A549 treated with dexamethasone at 1 μM for 4 hours (cell line): ENCODE results near the gene STX7. TPM values are rescaled to one million over a fixed set of nuclear protein-coding genes. Genes with fewer than 3 reads are reported as not detected.

Source experiments
- total RNA-seq: library from RNA; stranded (reverse); fragments of 200-300 nt; extraction: Qiagen RNA extraction; gene quantifications from 5 replicates; pipeline ENCODE4 v1.2.3, GENCODE V29; 2022

STX7 gene, protein sequence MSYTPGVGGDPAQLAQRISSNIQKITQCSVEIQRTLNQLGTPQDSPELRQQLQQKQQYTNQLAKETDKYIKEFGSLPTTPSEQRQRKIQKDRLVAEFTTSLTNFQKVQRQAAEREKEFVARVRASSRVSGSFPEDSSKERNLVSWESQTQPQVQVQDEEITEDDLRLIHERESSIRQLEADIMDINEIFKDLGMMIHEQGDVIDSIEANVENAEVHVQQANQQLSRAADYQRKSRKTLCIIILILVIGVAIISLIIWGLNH
- total RNA-seq = 20.6 to 26.0 TPM (median 24.4 TPM) in 5 replicates

DNA sequence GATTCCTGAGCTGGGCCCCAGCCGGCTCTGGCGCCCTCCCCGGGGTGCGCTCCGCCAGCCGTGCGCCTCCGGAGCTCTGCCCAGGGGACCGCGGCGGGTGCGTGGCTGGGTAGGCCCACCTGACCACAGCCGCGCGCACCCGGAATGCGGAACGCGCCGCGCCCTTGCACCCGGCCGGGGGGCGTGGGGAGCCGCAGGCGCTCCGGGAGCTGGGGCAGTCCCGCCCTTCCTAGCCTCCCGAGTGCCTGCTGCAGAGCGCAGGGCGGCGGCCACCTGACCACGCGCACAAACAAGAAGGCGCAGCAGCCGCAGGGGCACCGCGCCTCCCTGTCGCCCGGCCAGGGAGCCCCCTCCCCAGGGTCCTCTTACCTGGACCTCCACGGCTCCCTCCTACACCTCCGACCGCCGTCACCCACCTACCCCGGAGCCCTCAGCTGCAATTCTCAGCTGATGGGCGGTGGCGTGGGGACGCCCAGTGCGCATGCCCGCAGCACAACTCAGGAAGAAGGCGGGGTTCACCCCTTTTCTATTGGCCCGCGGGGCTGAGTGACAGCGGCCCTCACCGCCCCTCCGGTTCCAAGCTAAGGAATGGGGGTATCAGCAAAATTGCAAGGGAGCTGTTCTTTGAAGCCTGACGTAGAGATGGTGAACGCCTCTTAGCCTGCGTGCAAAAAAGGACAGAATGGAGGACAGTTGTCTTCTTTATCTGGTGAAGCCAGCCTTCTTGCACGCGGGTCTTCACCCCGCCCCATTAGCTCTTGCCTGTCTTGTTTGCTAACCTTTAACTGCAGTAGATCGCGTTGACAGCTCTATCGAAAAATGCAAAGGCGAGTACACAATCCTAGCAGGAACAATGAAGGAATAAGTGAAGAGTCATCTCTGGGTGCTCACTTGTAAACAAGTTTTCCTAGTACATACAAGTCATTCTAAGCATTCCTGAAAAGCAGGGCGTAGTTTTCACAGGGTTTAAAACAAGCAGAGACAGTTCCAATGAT lies at the start of gene STX7:
Gene STX7 (minus strand): TSS at position 479 of the 995 bp plus-strand sequence. CDS start 9,586 bp downstream, outside the sequence.

DNA sequence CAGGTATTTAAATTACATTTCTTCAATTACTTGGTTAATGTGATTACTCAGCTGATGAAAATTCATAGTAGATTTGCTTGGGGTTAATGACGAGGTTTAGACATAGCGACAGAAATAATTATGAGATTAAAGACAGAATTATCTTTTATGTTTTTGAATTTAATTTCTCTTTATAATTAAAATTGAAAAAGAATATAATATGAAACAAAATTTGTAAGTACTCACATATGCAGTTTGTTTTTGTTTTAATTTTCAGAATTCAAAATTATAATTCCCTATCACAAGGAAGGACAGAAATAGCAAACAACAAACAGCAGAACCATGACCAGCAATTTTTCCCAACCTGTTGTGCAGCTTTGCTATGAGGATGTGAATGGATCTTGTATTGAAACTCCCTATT lies 39.5 kb upstream of the STX7 start, which contains the start of gene TAAR8:
Gene TAAR8 (plus strand): TSS at position 301 of the 400 bp plus-strand sequence. CDS start 21 bp downstream, at position 322.

DNA sequence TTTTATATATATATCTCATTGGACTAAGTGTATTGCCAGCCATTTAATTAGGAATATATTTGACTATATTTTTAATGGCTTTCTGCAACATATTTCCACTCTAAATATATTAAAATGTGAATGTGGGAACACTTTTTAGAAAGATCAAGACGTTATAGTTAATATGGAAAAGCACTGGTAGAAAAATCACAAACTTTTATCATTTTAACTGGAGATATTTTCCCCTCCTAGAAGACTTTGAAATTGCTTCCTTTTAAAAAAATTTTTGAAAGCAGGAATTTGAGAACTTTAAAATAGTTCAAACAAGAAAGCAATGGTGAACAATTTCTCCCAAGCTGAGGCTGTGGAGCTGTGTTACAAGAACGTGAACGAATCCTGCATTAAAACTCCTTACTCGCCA lies 25.1 kb upstream of the STX7 start, which contains the start of gene TAAR9:
Gene TAAR9 (plus strand): TSS at position 301 of the 400 bp plus-strand sequence. CDS start 13 bp downstream, at position 314.

DNA sequence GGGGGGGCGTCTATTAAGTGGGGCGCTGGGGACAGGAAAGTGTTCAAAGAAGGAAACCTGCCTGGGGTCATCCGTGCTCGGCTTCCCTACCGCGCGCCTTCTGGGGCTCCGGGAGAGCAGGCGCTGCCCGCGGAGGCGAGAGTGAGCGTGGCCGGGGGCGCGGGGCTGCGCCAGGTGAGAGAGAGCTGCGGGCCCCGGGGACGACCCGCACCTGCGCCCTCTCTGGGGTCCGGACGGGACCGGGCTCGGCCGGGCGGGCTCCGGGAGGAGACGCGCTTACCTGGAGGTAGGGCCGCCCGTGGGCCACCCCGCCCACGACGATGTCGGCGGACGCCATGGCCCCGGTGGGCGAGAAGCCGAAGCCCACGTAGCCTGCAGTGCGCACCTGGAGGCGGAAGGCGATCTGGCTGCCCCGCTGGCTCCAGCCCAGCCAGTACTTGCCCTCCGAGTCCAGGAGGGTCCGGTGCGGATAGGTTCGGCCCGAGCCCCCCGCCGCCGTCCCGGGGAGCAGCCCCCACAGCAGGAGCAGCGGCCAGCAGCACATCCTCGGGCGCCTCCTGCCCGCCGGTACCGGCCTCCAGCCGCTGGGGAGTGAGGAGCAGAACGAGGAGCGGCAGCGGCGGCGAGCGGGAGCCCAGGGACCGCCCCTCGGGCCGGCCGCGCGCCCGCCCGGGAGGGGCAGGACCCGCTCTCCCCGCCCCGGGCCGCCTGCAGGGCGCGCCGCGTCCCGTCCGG lies 111.9 kb downstream of the STX7 start, which contains the start of gene MOXD1:
Gene MOXD1 (minus strand): TSS at position 593 of the 735 bp plus-strand sequence. CDS start 49 bp downstream, at position 544.

Other genes with a start within 250 kb of the STX7 start
- gene MOXD1, start 111.6 kb downstream of the STX7 start, total RNA-seq = 1.2 to 1.7 TPM (median 1.5 TPM) in 5 replicates
- gene TAAR9, start 25.2 kb upstream of the STX7 start, total RNA-seq = not detected in 5 replicates
- gene TAAR8, start 39.6 kb upstream of the STX7 start, total RNA-seq = not detected in 5 replicates
- not detected in 5 replicates for gene TAAR6, start 57.2 kb upstream of the STX7 start, total RNA-seq
- not detected in 5 replicates for gene TAAR5, start 76.6 kb upstream of the STX7 start, total RNA-seq
- not detected in 5 replicates for gene TAAR2, start 111.2 kb upstream of the STX7 start, total RNA-seq
- gene TAAR1, start 146.1 kb upstream of the STX7 start, total RNA-seq = not detected in 5 replicates
- 0.03 to 0.05 TPM (median 0.04 TPM) in 4 of 5 replicates, not detected in the other for gene VNN1, start 200.9 kb upstream of the STX7 start, total RNA-seq
- gene VNN2, start 244.8 kb upstream of the STX7 start, total RNA-seq = not detected in 5 replicates